ENCODE data around the gene HIVEP3. TPM values are rescaled to one million over a fixed set of nuclear protein-coding genes. Genes with fewer than 3 reads are reported as not detected.

Gene HIVEP3
- total RNA-seq, 4 donors from 2014 or later = 3.2 to 11.0 (median 4.2) TPM

DNA sequence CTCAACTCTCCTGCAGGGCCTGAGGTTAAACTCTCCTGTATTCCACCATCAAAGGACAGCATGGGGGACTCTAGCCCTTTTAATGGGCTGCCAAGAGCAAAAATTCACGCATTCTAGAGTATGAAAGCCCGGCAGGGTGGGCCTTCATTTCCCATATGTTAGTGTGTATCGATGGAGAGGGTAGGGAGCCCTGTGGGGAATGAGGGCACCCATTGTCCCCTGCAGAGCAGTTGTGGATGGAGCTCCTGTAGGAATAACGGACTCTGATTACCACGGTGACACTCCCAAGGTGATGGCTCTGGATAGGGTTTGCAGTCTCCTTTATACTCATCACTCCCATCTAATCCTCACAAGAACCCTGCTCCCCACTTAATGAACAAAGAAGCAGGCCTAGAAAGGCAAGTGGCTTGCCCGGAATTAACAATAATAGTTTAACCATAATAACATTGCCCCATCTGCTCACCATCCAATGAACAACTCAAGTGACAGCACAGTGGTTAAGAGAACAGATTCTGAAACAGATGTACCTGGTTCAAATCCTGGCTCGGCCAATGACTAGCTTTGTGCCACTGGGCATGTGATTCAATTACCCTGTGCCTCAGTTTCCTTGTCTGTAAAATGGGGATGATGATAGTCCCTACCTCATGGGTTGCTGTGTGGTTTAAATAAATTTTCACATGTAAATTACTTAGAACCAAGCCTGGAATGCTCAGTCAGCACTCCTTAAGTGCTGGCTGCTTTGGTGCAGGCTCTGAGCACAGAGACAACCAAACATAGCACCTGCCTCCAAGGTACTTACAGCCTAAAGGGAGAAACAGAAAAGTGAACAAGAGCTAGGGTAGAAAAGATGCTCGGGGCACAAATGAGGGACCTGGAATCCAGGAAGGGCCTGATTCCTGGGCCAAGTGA, 29.0 kb downstream of the HIVEP3 start:
- Histone ChIP-seq H3K36me3 (no peaks in the 10 kb centered on the region), H3K27ac (peak overlapping the region in 2 of 4 donors; percentile 78 to 79), H3K9me3 (no peaks in the 10 kb centered on the region), H3K4me3 (no peak overlapping the region), H3K4me1 (peaks cover 8 to 29% (median 9%) of the 10 kb centered on the region in 3 donors), H3K27me3 (no peaks in the 10 kb centered on the region)
- no peak for DNase-seq
- 85 to 94% methylated on average over 7 to 8 of the region's 8 CpGs for WGBS, 2 donors
- TF ChIP-seq, protein P1, sequence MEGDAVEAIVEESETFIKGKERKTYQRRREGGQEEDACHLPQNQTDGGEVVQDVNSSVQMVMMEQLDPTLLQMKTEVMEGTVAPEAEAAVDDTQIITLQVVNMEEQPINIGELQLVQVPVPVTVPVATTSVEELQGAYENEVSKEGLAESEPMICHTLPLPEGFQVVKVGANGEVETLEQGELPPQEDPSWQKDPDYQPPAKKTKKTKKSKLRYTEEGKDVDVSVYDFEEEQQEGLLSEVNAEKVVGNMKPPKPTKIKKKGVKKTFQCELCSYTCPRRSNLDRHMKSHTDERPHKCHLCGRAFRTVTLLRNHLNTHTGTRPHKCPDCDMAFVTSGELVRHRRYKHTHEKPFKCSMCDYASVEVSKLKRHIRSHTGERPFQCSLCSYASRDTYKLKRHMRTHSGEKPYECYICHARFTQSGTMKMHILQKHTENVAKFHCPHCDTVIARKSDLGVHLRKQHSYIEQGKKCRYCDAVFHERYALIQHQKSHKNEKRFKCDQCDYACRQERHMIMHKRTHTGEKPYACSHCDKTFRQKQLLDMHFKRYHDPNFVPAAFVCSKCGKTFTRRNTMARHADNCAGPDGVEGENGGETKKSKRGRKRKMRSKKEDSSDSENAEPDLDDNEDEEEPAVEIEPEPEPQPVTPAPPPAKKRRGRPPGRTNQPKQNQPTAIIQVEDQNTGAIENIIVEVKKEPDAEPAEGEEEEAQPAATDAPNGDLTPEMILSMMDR (IDR thresholded peaks at IDR 0.05) = no peak
- no peak for TF ChIP-seq POLR2A (IDR thresholded peaks at IDR 0.05)
- intact Hi-C loops (cut with DNase I) = no loop called here

DNA sequence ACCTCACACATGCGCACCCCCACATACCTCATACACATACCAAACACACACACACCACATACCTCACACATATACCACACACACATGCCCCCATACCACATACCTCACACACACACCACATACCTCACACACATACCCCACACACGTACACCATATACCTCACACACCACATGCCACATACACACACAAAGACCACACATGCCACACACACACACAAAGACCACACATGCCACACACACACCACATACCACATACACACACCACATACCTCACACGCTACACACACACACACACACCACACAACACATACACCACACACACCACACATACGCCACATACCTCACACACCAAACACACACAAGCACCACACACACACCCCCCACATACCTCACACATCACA, 30.0 kb downstream of the HIVEP3 start:
- intact Hi-C loops (cut with DNase I) = no loop called here
- TF ChIP-seq, protein P1 (IDR thresholded peaks at IDR 0.05) = no peak
- TF ChIP-seq POLR2A (IDR thresholded peaks at IDR 0.05) = no peak
- no peak overlapping the region for H3K27ac ChIP-seq
- no peaks in the 10 kb centered on the region for H3K27me3 ChIP-seq
- no peak for DNase-seq
- peaks cover 8 to 29% (median 9%) of the 10 kb centered on the region in 3 donors for H3K4me1 ChIP-seq
- H3K36me3 ChIP-seq = no peaks in the 10 kb centered on the region
- H3K4me3 ChIP-seq = no peak overlapping the region
- 98 to 99% methylated on average over 4 of the region's 4 CpGs for WGBS, 2 donors
- H3K9me3 ChIP-seq = no peaks in the 10 kb centered on the region

DNA sequence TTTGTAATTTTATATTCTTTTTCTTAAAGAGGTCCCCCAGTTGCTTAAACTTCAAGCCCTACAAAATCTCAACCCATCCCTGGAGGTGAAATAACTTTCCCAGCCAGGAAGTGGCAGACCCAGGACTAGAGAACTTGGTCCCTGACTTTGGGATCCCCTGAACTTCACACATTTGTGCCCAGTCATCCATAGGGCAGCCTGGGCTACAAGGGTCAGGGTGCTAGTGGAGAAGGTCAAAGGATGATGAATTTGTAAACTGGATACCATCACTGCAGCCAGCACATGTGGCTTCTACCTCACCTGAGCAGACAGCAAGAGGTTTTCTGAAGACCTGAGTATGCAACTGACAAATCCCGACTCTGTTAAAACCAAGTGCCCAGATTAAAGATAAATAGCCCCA, 31.4 kb downstream of the HIVEP3 start:
- no peak overlapping the region for H3K4me3 ChIP-seq
- no peak for DNase-seq
- TF ChIP-seq, protein P1 (IDR thresholded peaks at IDR 0.05) = no peak
- TF ChIP-seq POLR2A (IDR thresholded peaks at IDR 0.05) = no peak
- H3K9me3 ChIP-seq = no peaks in the 10 kb centered on the region
- H3K27ac ChIP-seq = no peak overlapping the region
- 88 to 100% methylated on average over 1 of the region's 1 CpG for WGBS, 2 donors
- no peaks in the 10 kb centered on the region for H3K27me3 ChIP-seq
- H3K36me3 ChIP-seq = no peaks in the 10 kb centered on the region
- peaks cover 8 to 26% (median 9%) of the 10 kb centered on the region in 3 donors for H3K4me1 ChIP-seq
- intact Hi-C loops (cut with DNase I) = no loop called here

DNA sequence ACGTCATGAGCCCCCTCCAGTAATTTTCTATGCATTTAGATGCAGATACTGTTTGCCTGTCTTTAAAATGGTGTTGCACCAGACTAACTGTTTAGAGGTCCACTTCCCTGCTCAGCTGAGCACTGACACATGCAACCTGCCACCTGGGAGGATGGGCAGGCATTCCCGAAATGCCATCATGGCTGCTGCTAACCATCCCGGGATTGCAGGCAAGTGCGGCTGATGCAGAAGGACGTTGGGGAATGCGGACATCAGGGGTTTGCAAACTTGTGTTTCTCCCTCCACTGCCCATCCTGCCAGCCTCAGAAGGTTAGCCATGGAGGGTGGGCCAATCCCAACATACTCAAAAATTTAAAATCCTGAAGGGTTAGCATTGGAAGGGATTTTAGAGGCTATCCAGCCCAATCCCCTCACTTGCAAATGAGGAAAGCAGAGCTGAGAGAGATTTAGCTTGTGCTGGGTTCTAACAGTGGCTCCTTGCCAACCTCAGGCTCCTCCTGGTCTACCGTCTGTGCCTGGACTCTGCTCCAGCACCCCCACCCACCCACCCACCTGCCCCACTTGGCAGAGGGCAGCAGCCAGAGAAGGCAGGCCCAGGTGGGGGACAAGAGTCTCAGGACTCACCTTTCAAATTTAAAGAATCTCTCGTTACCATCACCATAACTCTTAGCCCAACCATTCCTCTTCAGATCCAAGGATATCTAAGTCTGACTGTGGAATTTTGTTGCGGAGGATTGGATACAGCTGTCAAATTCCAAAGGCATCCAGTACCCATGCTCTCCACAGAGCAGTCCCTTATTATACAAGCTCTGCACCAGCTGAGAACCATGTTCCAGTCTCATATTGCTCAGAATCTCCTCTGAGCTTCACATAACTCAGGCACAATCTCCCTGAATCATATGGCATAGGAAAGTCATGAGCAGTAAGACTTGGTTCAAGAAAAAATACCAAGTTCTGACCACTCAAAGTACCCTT, 34.2 kb downstream of the HIVEP3 start:
- no peaks in the 10 kb centered on the region for H3K36me3 ChIP-seq
- no peaks in the 10 kb centered on the region for H3K27me3 ChIP-seq
- TF ChIP-seq POLR2A (IDR thresholded peaks at IDR 0.05) = no peak
- TF ChIP-seq, protein P1 (IDR thresholded peaks at IDR 0.05) = no peak
- no peaks in the 10 kb centered on the region for H3K9me3 ChIP-seq
- H3K4me1 ChIP-seq = peaks cover 0 to 11% (median 3%) of the 10 kb centered on the region in 3 donors
- intact Hi-C loops (cut with DNase I) = no loop called here
- DNase-seq = no peak
- 79 to 83% methylated on average over 6 to 9 of the region's 9 CpGs for WGBS, 2 donors
- H3K27ac ChIP-seq = no peak overlapping the region
- H3K4me3 ChIP-seq = no peak overlapping the region

Data from esophagus squamous epithelium (tissue), 5 donors.